ENCODE results near the gene PER3.

- TF ChIP-seq MXI1 (conservative IDR thresholded peaks at IDR 0.05; ENCODE audit: poor library complexity, severe bottlenecking) (no peak), REST (IDR thresholded peaks at IDR 0.05; ENCODE audit: borderline replicate concordance) (no peak), CTCF (IDR thresholded peaks at IDR 0.05; ENCODE audit: poor library complexity, severe bottlenecking) (no peak), EZH2 (IDR thresholded peaks at IDR 0.05; ENCODE audit: borderline replicate concordance, insufficient read depth, low read length, poor library complexity, severe bottlenecking) (no peak), RAD21 (conservative IDR thresholded peaks at IDR 0.05) (no peak), POLR2AphosphoS5 (IDR thresholded peaks at IDR 0.05) (no peak), SMC3 (conservative IDR thresholded peaks at IDR 0.05; ENCODE audit: poor library complexity) (no peak), EP300 (conservative IDR thresholded peaks at IDR 0.05; ENCODE audit: poor library complexity, severe bottlenecking) (no peak), TAF1 (IDR thresholded peaks at IDR 0.05; ENCODE audit: low read depth) (no peak)
These were observed 106.8 kb downstream of the PER3 start for GRCh38 chr1:7890853-7891252.

Data from neural cell (in vitro differentiated cells).